Right hindlimb (tissue), 1 donor: ENCODE measurements around the gene SART3.
"Not testable (repeated sequence)": the region's sequence is repeated elsewhere in the genome, so short reads cannot be mapped to it uniquely, and the experiment has no call there.

Experiments
- DNase-seq: peaks from one replicate; pipeline ENCODE4 v3.0.0-alpha.2; 2018

SART3 gene

DNA sequence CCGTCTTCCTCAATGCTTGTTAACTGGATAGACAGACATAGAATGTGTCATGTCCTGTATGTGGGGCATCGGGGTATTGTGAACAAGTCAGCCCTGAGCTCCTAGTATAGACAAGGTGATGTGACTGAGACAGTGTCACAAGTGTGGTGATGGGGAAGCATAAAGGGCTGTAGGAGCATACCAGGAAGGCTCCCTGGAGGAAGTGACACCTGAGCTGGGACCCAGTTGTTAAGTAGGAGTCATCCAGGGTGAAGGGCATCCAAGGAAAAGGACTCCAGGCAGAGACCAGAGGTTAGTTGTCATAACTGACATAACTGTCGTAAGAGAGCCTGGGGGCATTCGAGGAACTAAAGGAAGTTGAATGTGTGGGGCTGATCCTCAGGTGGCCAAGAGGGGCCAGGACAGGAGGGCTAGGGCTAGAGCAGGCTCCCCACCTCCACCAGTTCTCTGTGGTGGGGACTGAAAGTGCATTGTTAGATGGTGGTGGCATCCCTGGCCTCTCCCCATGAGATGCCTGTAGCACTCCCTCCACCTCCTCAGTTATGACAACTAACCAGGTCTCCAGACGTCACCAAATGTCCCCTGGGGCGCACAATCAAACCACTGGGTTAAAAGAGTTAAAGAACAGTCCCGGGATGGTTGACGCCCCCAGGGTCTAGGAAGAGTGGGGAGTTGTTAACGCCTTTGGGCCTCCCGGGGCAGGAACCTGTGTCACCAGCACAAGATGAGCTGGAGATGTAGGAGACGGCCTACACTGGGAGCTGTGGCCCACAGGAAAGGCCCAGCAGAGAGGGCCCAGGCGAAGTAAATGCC, 43.5 kb downstream of the SART3 start:
- no peak for DNase-seq

DNA sequence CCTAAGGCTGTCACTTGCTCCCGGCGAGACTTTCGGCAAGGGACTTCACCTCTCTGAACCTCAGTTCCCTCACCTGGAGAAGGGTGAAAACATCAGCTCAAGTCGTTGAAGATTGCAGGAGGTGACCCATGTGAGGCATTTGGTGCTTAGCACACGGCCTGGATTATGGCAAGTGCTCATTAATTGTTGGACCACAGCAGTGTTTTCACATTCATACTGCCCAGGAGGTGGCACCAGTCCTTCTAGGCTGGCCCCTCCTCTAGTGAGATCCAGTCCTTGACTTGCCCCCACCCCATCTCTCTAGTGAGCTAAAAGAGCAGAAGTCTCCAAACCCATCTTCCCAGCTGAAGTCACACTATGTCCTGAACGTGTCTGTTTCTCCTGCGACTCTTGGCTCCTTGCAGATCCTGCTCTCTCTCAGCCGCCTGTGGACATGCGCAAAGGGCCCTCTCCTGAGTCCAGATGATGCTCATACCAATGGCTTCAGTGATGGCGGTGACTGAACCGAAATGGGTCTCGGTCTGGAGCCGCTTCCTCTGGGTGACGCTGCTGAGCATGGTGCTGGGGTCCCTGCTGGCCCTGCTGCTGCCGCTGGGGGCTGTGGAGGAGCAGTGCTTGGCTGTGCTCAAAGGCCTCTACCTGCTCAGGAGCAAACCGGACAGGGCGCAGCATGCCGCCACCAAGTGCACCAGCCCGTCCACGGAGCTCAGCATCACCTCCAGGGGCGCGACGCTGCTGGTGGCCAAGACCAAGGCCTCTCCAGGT, 44.3 kb downstream of the SART3 start:
- no peak for DNase-seq

DNA sequence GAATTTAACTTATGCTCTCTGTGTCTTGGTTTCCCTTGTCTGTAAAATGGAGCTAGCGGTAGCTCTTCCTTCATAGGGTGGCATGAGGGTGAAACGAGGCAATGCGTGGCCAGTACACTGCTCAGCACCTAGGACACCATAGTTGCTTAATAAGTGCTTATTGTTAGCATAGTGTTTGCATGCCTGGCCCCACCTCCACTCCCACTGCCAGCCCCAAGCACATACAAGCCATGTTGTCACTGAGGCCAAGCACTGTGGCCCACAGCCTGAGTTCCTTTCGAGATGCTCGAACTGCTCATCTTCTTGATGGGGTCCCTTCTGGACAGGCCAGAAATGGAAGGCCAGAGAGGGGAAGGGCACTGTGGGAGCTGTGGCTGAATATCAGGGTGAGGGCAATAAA, 45.1 kb downstream of the SART3 start:
- no peak for DNase-seq

DNA sequence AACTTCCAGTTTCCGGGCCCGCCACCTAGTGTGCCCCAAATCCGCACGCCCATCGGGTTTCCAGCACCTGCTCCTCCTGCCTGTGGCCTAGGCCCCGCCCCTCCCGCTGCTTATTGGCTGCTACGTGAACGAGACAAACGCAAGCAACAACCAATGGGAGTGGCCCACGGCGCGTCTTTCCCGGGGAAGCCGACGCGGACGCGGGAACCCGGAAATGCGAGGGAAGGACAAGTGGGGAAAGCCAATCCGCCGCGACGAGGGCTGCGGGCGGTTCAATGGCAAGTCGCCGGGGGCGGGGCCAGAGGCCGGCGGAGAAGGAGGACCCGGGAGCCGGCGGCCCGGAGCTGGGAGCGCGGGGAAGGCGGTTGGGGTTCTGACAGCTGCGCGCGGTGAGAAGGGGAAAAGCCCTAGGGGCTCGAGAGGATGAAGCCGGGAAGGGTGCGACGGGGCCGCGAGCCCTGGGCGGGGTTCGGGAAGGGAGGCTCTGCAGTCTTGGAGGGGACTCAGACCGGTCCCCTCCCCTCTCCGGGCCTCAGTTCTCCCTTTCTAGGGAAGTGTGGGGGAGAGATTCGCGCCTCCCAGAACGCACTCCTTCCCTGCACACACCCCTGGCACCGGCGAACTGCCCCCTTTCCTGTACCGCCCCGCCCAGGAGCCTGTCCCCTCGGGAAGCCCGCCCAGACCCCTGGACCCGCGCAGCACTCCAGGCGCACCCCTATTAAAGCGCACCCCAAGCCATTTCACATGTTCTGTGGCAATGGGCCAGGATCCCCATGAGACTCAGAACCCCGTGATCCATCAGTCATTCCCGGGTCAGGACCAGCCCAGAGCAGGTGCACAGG, 45.8 kb downstream of the SART3 start, which contains the start of gene FICD:
Gene FICD, plus strand, starts transcription at position 305 of the 842 bp plus-strand sequence. CDS start 1,696 bp downstream, outside the sequence.
- DNase-seq = peak; percentile 100

DNA sequence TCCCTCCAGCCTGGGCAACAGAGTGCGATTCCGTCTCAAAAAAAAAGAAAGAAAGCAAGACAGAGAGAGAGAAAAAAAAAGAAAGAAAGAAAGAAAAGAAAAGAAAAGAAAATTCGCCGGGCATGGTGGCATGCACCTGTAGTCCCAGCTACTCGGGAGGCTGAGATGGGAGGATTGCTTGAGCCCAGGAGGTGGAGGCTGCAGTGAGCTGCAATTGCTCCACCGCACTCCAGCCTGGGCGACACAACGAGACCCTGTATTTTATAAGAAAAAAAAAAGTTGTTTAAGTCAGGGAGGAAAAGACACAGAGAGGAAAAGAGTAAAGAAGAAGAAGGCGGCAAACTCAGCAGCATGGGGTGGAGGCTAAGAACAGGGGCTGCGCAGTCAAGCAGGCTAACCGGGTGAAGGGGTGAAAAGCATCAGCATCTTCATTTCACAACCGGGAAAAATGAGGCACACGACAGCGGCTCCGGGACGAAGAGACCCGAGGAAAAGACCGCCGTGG, 46.5 kb downstream of the SART3 start:
- DNase-seq = no peak

DNA sequence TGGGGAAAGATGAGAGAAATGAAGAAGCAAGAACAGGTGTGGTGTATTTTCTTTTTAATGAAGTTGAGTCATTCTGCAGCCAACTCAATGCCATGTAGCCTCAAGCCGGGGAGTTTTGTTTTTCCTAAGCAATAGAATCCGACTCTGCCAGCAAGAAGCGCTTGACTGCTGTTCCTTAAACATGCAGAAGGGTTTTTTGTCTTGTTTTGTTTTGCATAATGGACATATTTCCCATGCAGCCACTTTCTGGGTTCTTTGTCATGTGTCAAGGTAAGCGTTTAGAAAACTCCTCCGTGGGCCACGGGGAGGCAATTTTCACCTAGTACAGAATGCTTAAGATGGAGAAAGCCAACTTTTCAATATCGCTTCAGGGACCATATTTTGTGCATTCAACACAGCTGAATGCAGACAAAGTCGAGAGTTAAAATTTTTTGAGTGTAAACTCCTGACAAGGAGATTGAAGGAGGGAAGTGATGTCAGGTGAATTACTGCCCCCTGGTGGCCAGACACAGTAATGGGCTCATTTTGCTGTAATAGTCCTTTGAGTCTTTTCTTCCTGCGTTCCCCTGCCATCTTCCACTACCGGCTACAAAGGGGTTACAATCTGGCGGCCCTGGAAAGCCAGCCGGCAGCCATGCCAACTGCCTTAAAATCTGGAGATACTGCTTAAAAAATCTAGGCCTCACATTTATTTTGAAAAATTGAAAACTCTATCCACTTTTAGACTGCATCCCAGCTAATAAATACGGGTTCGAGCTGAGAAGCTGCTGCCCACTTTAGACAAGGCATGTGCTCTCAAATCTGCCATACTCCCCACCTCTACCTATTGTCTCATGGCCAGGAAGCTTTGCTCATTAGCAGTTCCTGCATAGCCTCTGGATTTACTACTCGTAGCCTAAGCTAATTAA, 49.1 kb downstream of the SART3 start:
- DNase-seq = peak; percentile 72

DNA sequence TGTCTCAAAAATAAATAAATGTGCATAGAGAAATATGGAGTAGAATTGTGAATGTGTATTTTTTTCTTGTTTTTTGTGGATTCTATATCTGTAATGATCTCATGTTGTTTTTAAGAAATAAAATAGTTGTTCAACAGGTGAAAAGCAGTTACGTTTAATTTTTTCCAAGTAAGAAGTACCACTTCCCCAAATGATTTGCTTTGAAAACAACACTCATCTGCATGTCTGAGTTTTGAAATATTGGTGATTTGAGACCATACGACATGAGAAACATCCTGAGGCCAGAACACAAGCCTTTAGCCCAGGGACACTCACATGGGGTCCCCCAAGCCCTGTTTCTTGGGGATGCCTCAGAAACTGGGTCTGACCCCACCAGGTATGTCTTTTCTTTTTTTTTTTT, 50.1 kb downstream of the SART3 start:
- no peak for DNase-seq

DNA sequence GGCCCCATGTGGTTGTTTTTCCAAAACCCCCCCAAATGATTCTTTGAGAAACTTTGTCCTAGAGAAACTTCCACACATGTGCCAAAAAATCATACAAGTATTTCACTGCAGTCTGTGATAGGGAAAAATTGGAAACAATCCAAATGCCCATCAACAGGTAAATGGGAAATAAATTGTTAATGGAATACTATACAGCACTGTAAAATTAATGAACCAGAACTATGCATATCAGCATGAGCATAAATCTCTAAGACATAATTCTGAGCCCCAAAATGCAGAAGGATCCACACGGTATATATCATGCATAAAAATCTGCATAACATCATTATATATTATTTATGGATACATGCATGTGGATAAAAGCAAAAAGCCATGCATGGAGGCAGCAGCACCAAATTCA, 51.2 kb downstream of the SART3 start:
- no peak for DNase-seq

DNA sequence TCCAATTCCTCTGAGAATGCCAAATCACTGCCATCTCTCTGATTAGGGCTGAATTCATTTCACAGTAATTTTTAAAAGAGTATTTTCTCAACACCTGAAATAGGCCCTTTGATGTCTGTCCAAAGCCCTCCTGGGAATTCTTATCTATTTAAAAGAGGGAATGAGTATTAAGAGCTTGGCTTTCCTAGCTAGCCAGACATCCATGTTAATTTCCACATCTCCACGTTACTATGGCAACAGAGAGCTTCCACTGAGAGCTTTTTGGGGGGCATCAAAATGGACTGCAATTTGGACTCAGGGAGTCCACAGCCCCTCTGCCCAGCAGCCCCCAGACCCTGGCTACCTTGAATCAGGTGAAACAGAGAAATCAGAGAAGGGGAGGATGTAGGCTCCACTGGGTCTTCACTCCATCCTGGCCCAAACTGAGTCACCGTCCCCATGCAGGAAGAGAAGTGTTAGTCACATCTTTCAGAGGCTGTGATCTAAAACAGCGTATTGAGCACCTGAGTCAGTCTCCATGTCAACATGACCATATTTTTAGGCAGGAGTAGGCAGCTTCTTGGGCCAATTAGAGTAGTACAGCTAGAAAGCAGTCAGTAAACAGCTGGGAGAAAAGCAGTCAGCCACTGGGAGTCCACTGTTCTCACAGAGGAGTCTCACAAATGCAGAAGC, 52.9 kb downstream of the SART3 start:
- DNase-seq = no peak

DNA sequence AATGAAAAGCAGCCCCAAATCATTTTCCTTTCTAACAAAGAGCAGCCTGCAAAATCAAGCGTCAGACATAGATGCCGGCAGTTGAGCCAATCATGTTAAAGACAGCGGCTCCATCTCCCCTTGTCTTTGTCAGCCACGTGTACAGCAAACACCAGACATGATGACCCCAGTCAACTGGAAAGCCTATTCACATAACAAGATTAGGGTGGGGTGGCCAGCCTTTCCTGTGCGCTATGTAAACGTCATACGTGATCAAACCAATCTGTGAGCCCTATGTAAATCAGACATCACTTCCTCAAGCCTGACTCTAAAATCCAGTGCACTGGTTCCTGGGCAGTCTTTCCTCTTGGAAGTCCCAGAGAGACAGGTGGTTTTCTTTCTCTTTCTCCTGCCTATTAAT, 55.8 kb downstream of the SART3 start:
- DNase-seq = no peak

DNA sequence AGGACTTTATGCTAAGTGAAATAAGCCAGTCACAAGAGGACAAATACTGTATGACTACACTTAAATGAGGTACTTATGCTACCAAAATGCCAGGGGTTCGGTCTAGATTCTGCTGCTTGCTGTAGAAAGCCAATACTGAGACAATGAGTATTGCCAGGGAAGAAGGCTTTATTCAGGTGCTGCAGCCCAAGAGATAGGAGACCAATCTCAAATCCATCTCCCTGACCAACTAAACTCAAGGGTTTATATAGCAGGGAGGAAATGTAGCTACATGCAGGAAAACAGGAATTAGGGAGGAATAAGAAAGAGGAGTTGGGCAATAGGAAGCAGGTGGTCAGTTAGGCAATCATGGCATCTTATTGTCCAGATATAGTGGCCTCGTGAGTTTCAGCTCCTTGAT, 58.1 kb downstream of the SART3 start:
- no peak for DNase-seq

DNA sequence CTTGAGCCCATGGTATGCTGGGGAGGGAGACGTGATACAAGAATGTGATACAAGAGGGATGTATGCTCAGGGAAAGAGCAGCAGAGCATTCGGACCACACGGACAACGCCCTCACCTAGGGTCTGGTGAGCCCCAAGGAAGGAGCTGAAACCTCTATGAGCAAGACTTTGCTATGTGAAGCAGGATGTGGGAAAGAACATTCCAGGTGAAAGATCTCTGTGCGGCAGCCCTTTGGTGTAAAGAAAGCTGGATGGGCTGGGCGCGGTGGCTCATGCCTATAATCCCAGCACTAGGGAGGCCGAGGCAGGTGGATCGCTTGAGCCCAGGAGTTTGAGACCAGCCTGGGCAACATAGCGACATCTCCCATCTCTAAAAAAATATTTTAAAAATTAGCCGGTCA, 62.8 kb downstream of the SART3 start:
- no peak for DNase-seq

DNA sequence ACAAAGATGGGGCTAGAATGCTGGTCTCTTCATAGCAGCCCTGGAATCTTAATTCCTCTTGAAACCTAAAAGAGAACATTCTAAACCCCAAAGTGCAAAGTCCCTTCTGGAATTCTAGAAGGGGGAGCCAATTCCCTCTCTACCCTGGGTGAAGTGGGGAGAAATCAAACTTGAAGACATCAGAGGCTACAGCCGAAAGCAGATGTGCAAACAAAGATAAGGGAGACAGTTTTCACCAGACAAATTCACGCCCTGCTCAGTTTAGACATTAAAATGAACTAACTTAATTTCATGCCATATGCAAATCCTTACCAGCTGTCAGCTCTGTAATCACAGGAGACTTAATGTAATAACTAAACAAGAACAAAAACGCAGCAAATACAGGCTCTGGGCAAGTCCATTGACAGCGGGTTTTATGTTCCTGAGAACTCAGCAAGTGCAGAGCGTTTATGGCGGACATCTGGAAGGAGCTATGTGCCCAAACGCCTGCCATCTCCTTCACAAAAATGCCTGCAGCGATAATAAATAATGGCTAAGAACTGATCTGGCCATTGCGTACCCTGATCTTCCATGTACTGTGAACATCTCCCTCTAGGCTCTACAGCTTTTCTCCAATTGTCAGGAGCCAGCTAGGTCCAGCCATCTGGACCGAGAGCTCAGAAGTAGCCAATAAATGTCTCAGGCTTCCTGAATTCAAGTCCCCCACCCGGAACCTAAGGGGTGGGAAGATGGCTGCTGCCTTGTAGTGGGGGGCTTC, 65.0 kb downstream of the SART3 start:
- no peak for DNase-seq

DNA sequence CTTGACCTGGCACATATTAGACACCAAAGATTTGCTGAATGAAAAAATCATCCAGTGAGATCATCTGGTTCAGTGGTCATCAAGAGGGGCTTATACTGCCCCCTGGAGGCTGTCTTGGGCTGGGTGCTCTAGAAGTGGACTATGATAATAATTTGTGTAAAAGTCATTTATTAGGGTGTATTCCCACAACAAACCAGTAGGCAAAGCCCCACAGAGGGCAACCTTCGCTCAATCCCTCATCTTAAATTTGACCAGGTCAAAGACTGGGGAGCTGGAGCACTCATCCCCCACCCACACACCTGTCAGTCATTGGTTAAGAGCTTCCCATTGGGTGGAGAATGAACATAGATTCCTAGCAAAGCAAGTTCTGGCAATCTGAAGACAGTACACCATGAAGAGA, 65.9 kb downstream of the SART3 start:
- no peak for DNase-seq

DNA sequence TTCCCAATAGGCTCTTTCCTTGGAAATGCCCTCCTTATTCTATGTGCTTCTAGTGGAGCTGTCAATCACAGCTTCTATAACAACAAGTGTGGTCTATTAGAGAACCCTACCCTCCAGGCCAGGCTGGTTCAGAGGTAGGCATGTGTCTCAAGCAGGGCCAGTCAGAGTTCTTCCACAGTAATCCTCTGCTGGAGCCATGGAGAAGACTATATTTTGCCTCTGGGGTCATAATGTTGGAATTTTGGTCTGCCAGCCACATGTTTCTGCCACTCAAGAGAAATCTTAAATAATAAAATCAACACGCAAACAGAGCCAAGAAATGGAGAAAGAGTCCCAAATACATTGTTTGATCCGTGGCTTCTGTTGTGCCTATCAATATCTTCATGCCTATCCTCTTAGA, 69.7 kb downstream of the SART3 start:
- DNase-seq = no peak

DNA sequence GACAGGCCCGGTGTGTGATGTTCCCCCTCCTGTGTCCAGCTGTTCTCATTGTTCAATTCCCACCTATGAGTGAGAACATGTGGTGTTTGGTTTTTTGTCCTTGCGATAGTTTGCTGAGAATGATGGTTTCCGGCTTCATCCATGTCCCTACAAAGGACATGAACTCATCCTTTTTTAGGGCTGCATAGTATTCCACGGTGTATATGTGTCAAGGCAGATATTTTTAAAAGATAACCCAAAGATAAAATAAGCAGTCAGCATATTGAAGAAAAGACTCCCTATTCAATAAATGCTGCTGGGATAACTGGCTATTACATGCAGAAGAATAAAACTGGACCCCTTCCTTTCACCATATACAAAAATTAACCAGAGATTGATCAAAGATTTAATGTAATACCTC, 73.9 kb downstream of the SART3 start:
- not testable (repeated sequence) for DNase-seq

DNA sequence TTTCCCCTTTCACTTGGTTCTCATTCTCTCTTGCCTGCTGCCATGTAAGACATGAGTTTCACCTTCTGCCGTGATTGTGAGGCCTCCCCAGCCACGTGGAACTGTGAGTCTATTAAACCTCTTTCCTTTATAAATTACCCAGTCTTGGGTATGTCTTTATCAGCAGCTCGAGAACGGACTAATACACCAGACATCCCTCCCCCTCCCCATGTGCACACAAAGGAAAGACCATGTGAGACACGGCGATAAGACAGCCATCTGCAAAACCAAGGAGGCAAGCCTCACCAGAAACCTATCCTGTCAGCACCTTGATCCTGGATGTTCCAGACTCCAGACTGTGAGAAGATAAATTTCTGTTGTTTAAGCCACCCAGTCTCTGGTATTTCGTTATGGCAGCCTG, 75.6 kb downstream of the SART3 start:
- not testable (repeated sequence) for DNase-seq

DNA sequence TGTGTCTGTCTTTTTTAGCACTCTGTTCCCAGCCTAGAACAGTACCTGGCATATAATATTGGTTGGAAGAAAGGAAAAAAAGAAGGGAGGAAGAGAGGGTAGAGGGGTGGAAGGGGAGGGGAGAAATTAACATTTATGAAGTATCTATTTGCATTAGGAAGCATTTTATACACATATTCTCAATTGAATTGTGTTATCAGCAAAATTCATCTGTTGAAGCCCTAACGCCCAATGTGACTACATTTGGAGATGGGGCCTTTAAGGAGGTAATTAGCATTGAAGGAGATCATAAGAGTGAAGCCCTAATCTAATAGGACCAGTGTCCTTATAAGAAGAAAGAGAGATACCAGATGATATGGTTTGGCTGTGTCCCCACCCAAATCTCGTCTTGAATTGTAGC, 76.1 kb downstream of the SART3 start:
- no peak for DNase-seq

DNA sequence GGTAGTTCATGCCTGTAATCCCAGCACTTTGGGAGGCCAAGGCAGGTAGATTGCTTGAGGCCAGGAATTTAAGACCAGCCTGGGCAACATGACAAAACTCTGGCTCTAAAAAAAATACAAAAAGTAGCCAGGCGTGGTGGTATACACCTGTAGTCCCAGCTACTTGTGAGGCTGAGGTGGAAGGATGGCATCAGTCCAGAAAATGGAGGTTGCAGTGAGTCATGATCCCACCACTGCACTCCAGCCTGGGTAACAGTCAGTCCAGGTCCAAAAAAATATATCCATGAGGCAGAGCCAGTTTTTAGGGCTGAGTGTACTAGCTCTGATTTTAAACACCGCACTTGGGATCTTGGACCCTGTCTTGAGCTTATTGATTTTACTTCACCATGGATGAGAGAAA, 76.5 kb downstream of the SART3 start:
- no peak for DNase-seq

DNA sequence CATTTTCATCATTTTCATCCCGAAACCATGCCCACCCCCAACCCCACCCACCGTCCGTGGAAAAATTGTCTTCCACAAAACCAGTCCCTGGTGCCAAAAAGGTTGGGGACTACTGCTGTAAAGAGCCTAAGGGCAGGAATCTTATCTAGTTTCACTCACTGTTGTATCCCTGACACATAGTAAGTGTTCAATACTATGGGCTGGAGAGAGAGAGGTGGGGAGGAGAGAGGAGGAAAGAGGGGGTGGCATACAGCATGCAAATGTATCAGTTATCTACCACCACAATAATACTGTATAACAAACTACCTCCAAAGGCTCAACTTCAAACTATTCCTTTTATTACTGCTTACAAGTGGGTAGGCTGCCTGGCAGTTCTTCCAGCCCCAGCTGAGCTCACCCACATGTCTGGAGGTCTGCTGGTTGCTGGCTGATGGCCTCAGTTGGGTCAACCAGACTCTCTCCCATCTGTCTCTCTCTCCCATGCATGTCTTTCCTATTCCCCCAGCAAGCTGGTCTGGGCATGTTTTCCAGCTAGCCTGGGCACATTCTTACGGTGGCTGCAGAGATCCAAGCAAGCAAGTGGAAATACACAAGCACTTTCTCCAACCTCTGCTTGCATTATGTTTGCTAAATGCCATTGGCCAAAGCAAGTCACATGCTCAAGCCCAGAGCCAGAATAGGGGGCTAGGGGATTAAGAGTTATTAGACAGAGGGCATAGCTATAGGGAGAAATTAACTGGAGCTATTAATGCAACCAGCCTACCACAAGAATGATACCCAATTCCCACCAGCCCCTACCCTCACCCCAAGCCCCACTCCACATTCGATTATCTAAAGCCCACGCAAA, 77.5 kb downstream of the SART3 start:
- DNase-seq = no peak
